Stimulated activated CD8-positive, alpha-beta memory T cell treated with anti-CD3 and anti-CD28 coated beads, Interleukin-4, amount 100 ng/mL, for 48 hours (primary cell): Measurements from ENCODE around the gene SKA3.
"Not testable (repeated sequence)": the region's sequence is repeated elsewhere in the genome, so short reads cannot be mapped to it uniquely, and the experiment has no call there.

Experiments used
- DNase-seq: peaks from one replicate; pipeline ENCODE4 v3.0.0-alpha.2; 2020

Gene SKA3

DNA sequence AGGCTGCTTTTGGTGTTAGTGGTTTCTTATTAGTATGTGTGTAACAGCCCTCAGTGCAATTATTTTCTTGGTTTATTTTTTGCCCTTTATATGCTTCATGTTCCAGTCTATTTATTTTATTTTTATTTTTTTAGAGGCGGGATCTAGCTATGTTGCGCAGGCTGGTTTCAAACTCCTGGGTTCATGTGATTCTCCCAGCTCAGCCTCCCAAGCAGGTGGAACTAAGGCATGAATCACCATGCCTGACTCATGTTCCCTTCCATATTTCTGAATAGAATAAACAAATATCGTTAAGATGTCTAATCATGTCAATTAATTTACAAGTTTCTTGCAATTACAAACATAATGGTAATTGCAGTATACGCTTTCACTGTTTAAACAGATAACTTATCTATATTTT, 11.7 kb downstream of the SKA3 start:
- no peak for DNase-seq

DNA sequence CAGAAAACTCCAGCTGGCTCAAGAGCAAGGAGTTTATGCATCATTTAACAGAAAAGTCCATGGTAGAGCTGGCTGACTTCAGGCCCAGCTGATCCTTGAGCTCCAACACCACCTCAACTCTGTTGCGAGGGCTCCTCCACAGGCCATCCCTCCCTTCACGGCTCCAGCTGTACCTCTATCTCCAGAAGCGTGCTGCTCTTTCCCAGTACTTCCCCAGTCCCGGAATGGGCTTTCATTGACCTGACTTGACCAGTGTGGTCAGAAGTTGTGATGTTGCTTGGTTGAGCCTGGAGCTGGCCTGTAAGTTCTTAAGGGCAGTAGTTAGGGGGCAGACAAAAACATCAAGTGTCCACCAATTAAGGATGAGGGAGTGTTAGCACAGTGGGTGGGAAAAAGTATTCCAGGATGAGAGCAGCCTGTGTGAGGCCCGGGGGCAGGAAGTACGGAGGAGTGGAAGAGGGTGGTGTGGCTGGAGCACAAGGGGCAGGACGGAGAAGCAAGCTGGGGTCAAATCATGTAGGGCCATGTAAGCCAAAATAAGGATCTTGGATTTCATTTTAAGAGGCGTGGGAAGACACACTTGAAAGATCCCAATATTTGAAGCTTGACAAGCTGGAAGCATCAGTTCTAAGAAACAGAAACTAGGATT, 24.0 kb downstream of the SKA3 start:
- DNase-seq: no peak

DNA sequence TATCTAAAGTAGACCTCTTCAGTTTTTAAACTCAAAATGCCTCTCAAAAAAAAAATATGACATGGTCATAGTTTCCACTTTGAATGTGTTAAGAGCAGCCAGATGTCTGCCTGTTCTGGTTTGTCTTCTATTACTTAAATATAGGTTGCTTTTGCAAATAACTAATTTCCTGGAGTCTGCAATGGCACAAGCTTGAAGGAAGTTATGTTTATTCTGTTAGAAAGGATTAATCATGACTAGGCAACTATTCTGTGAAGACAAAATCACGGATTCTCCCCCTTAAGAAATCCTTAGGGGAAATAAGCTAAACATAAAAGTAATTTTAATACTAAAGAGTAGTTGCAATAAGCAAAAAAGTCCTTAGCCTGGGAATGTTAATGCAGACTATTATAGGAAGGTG, 26.3 kb downstream of the SKA3 start:
- no peak for DNase-seq

- no peak for DNase-seq
Observed at GRCh38 chr13:21149568-21149967, 26.8 kb downstream of the SKA3 start.

DNA sequence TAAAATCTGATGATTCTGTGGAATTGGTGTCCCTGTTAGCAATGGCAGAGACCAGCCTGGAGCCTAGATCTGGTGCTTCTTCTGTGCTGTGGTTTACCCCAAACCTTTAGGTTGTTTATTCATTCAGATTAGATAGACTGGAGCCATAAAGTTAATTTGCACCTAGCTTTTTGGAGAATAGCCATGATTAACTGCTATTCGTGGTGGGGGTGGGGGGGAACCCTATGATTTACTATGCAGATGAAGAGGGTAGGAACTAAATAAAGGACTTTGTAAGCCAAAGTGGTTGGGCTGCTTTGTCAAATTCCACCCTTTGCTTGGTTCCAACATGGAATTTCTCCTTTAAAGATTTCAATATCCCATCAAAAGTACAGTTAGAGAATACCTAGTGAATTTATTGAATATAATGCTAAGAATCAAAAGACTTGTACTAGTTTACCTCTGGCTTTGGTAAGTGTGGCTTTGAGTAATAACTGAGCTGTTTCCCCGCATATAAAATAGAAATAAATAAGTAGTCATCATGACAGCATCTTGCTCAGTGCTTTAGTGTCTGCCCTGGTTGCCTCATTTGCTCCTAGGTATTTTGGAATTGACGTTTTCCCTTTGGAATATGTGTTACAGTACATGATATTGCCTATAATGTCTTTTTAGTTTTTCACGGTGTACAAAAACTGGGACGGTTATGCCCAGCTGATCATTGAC, 27.6 kb downstream of the SKA3 start:
- no peak for DNase-seq

DNA sequence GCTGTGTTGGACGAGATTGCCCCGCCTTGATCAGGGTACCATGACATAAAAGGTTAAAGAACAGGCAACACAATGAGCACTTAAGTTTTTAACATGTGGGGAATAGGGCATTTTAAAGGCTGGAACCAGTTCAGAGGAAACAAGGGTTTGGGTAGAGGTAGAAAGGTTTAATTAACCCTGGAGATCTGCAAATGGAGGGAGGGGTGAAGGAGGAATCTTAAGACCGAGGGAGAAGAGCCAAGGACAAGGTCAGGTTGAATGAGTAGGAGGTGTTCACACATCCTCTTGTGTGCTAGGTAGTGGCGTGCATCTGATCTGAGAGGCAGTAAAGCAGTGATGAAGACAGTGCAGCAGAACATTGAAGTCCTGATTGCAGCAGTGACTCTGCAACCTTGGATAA, 28.5 kb downstream of the SKA3 start:
- DNase-seq: no peak

DNA sequence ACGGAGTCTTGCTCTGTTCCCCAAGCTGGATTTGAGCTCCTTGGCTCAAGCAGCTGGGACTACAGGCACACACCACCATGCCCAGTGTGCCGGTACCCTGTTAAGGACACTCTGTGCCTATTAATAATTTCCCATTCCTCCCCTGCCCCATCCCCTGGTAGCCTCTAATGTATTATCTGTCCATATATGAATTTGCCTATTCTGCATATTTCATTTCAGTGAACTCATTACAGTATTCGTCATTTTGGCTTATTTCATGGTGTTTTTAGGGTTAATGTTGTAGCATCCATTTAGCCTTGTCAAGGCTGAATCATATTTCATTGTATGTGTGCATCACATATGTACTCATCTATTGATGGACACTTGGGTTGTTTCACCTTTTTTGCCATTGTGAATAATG, 33.6 kb downstream of the SKA3 start:
- no peak for DNase-seq

DNA sequence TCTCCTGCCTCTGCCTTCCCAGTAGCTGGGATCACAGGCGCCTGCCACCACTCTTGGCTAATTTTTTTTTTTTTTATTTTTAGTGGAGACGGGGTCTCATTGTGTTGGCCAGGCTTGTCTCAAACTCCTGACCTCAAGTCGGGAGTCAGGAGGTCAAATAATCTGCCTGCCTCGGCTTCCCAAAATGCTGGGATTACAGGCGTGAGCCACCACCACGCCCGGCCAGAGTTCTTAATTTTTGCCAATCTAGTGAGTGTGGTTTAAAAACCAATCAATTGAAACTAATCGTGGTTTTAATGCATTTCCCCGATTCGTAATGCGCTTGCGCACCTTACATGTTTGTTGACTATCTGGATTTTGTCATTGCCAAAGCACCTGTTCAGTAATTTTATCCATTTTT, 37.0 kb downstream of the SKA3 start:
- no peak for DNase-seq

DNA sequence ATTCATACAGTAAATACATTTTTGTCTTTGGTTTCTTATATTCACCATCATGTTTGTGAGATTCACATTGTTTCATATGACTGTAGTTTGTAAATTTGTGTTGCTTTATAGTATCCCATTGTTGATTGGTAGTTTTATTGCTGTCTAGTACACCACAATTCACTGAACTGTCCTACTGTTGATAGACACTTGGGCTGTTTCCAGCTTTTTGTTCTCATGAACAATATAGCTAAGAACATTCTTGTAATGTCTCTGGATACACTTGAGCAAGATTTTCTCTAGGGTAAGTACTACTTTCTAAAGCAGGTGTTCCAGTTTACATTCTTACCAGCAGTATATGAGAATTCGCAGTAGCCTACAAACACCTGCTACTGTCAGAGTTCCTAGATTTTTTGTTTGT, 37.8 kb downstream of the SKA3 start:
- no peak for DNase-seq

- no peak for DNase-seq
Observed at GRCh38 chr13:21137696-21138095, 38.7 kb downstream of the SKA3 start.

DNA sequence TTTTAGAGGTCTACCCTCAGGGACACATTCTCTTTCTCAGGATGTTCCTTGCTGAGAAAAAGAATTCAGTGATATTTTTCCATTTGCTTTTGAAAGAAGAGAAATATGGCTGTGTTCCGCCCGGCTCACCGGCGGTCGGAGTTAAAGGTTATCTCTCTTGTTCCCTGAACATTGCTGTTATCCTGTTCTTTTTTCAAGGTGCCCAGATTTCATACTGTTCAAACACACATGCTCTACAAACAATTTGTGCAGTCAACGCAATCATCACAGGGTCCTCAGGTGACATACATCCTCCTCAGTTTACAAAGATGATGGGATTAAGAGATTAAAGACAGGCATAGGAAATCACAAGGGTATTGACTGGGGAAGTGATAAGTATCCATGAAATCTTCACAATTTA, 40.5 kb downstream of the SKA3 start:
- DNase-seq: not testable (repeated sequence)

DNA sequence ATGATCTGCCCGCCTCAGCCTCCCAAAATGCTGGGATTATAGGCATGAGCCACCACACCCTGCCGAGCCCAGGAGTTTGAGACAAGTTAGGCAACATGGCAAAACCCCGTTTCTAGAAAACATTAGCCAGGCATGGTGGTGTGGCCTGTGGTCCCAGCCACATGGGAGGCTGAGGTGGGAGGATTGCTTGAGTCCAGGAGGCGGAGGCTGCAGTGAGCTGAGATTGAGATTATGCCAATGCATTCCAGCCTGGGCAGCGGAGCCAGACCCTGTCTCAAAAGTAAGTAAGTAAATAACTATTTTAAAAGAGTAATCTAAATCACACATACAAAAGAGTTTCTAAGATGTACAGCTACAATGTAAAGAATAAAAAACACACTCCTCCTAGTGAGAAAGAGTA, 41.9 kb downstream of the SKA3 start:
- DNase-seq: no peak

GRCh38 chr13:21133077-21133476, 43.3 kb downstream of the SKA3 start:
- DNase-seq: no peak

- no peak for DNase-seq
Observed at GRCh38 chr13:21130116-21130515, 46.2 kb downstream of the SKA3 start.

- DNase-seq: no peak
Observed at GRCh38 chr13:21124852-21125251, 51.5 kb downstream of the SKA3 start.

DNA sequence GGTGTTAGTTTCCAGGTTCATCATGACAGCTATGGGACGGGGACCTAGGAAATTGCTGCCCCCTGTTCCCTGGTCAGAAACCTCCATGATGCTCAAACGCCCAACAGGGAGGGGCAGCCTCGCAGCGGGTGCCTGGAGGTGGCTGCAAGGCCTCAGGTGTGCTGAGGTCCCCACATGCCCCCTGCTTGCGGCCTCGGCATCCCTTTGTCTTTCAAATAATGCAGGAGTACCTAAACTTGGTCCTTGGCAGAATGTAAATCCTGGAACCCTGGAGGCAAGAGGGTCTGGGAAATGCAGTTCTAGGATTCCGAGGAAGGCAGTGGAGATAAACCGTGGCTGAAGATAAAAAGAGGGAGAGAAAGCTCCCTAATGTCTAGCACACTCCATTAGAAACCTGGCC, 52.4 kb downstream of the SKA3 start:
- no peak for DNase-seq

DNA sequence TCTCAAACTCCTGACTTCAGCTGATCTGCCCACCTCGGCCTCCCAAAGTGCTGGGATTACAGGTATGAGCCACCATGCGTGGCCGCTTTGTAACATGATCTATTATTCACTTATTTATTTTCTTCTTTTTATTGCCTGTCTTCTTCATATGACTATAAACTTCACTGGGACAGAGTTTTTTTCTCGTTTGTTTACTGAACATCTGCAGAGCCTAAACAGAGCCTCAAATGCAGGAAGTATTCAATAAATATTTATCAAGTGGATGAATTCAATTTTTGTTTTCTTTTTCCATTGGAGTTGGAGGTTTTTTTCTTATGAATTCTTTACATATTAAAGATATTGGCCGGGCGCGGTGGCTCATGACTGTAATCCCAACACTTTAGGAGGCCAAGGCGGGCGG, 54.7 kb downstream of the SKA3 start:
- DNase-seq: no peak

DNA sequence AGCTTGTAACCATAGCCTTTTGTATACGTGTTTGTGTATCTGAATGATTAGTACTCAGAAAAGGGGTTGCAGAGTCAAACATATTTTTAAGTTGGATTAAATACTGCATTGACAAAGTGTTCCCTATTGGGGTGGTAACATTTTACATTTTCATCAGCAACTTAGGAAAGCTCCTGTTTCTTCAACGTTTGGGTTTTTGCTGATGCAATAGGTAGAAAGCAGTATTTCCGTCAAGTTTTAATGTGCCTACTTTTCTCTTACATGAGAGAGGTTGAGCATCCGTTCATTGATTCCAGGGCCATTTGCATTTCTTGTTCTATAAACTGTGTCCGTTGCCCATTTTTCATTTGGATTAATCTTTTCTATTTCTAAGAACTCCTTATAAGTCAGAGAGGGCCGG, 56.2 kb downstream of the SKA3 start:
- DNase-seq: no peak

GRCh38 chr13:21119526-21119925, 56.8 kb downstream of the SKA3 start:
- no peak for DNase-seq

DNA sequence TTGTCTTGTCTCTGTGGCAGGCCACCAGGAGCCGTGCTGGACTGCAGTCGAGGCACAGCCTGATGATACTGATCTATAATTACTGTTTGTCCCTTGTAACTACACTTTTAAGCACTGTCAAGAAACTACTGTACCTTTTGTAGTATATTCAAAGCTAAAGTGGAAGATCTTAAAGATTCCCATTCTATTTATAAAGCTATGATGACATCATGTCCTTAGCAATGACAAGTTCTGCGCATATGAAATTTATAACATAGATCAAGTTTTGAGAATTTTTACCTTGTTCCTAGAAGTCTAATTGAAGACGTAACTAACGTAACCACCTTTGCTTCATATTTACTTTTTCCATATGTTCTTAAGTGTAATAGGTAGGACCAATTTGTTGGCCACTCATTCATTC, 58.2 kb downstream of the SKA3 start:
- no peak for DNase-seq

DNA sequence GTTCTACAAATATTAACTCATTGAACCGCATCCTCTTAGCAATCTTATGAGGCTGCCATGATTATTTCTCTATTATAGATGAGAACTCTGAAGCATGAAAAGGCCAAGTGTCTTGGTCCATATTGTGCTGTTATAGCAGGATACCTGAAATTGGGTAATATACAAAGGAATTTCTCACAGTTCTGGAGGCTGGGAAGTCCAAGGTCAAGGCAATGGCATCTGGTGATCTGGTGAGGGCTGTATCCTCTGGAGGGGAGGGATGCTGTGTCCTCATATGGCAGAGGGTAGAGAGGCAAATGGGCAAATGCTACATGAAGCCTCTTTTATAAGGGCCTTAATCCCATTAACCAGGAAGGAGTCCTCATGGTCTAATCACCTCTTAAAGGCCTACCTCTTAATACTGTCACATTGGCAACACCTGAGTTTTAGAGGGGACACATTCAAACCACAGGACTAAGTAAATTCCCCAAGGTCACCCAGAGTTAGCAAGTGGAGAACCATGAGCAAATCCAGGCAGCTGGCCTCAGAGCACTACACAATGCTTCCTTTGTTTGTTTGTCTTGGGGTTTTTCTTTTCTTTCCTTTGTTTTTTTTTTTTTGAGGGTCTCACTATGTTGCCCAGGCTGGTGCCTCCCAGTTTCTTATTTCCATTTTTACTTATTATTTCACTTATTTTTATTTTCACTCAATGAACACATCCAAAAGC, 59.1 kb downstream of the SKA3 start:
- DNase-seq: no peak

DNA sequence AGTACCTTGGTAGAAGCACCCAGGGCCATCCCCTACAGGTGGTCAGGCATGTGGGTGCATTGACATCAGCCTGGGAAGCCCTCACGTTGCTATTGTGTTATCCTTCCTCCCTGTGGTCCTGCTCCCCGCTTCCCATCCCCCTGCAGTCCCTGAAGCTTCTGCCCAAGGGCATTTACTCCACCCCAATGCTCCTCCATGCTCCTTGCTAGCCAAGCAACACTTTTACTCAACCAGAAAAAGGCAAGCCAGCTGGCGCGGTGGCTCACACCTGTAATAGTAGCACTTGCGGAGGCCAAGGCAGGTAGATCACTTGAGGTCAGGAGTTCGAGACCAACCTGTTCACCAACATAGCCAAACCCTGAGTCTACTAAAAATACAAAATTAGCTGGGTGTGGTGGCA, 60.2 kb downstream of the SKA3 start:
- no peak for DNase-seq

DNA sequence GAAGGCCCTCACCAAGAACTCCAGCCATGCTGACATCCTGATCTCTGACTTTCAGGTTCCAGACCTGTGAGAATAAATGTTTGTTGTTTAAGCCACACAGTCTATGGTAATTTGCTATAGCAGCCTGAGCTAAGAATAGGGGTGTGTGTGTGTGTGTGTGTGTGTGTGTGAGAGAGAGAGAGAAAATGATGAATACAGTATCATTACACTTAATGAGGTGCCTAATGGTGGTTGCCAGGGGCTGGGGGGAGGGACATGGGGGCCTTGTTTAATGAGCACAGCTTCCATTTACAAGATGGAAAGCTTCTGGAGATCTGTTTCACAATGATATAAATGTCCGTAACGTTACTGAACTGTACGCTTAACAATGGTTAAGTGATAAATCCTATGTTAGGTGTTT, 61.1 kb downstream of the SKA3 start:
- no peak for DNase-seq

DNA sequence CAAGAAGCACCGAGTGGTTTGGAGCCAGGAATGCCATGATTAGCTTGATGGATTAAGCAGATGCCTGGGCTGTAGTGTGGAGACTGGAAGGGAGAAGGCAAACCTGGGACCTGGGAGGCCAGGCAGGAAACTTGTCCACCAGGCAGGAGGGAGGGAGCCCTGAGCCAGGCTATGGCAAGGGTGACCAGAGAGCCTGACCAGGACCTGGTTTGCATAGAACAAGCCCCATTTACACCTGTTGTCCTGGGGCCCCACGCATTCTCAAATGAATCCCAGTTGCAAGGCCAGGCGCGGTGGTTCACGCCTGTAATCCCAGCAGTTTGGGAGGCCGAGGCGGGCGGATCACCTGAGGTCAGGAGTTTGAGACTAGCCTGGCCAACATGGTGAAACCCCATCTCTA, 64.8 kb downstream of the SKA3 start:
- DNase-seq: no peak

GRCh38 chr13:21109168-21109567, 67.2 kb downstream of the SKA3 start:
- no peak for DNase-seq
